ENCODE data around the gene TMEM101.
"Not testable (repeated sequence)": the region's sequence is repeated elsewhere in the genome, so short reads cannot be mapped to it uniquely, and the experiment has no call there.

TMEM101 gene

GRCh38 chr17:44038604-44039011 lies 23.8 kb upstream of the TMEM101 start:
- ATAC-seq = no peak
- TF ChIP-seq OSR1 (CRISPR knock-in tag; IDR thresholded peaks at IDR 0.05) = no peak
- no peak for TF ChIP-seq CSDC2 (CRISPR knock-in tag; IDR thresholded peaks at IDR 0.05)
- TF ChIP-seq TCF4 (CRISPR knock-in tag; IDR thresholded peaks at IDR 0.05; ENCODE audit: borderline replicate concordance) = peak; percentile 34; the same call in 1 of the 2 replicates

- TF ChIP-seq CSDC2 (CRISPR knock-in tag; IDR thresholded peaks at IDR 0.05) = no peak
- ATAC-seq = no peak
These were observed 22.7 kb upstream of the TMEM101 start for GRCh38 chr17:44037471-44037870.

- not testable (repeated sequence) for ATAC-seq
These were observed 19.9 kb upstream of the TMEM101 start for GRCh38 chr17:44034688-44035087.

GRCh38 chr17:44033861-44034408 lies 19.2 kb upstream of the TMEM101 start:
- no peak for ATAC-seq
- no peak for TF ChIP-seq RARB (CRISPR knock-in tag; IDR thresholded peaks at IDR 0.05)
- no peak for TF ChIP-seq ISL1 (CRISPR knock-in tag; IDR thresholded peaks at IDR 0.05)
- TF ChIP-seq PATZ1 (CRISPR knock-in tag; IDR thresholded peaks at IDR 0.05; ENCODE audit: borderline replicate concordance) = no peak
- TF ChIP-seq ZFP3 (CRISPR knock-in tag; IDR thresholded peaks at IDR 0.05) = no peak
- no peak for TF ChIP-seq CSRNP3 (CRISPR knock-in tag; IDR thresholded peaks at IDR 0.05)
- TF ChIP-seq ZNF8 (CRISPR knock-in tag; IDR thresholded peaks at IDR 0.05) = no peak
- no peak for TF ChIP-seq ZFP30 (CRISPR knock-in tag; IDR thresholded peaks at IDR 0.05)
- TF ChIP-seq BACH2 (CRISPR knock-in tag; IDR thresholded peaks at IDR 0.05; ENCODE audit: borderline replicate concordance) = no peak
- no peak for TF ChIP-seq GLIS3 (CRISPR knock-in tag; IDR thresholded peaks at IDR 0.05)
- TF ChIP-seq PPARA (CRISPR knock-in tag; IDR thresholded peaks at IDR 0.05; ENCODE audit: borderline replicate concordance) = no peak
- no peak for TF ChIP-seq TOX (CRISPR knock-in tag; IDR thresholded peaks at IDR 0.05; ENCODE audit: borderline replicate concordance)
- TF ChIP-seq SNAI2 (CRISPR knock-in tag; IDR thresholded peaks at IDR 0.05) = no peak
- TF ChIP-seq ESRRG (CRISPR knock-in tag; IDR thresholded peaks at IDR 0.05) = no peak
- TF ChIP-seq CREB5 (CRISPR knock-in tag; IDR thresholded peaks at IDR 0.05; ENCODE audit: low read depth) = no peak
- no peak for TF ChIP-seq TSHZ2 (CRISPR knock-in tag; IDR thresholded peaks at IDR 0.05)

- no peak for ATAC-seq
- TF ChIP-seq ZFP30 (CRISPR knock-in tag; IDR thresholded peaks at IDR 0.05) (no peak), ZFP3 (CRISPR knock-in tag; IDR thresholded peaks at IDR 0.05) (no peak), CSDC2 (CRISPR knock-in tag; IDR thresholded peaks at IDR 0.05) (no peak), ISL1 (CRISPR knock-in tag; IDR thresholded peaks at IDR 0.05) (no peak)
These were observed 15.7 kb upstream of the TMEM101 start for GRCh38 chr17:44030482-44030881.

GRCh38 chr17:44029736-44030135 lies 15.0 kb upstream of the TMEM101 start:
- ATAC-seq = peak; percentile 9; the same call in 1 of the 3 replicates
- no peak for TF ChIP-seq ARNTL (CRISPR knock-in tag; IDR thresholded peaks at IDR 0.05; ENCODE audit: borderline replicate concordance, low read depth)
- TF ChIP-seq CSRNP3 (CRISPR knock-in tag; IDR thresholded peaks at IDR 0.05) = no peak
- no peak for TF ChIP-seq ZNF70 (CRISPR knock-in tag; IDR thresholded peaks at IDR 0.05)
- no peak for TF ChIP-seq RARB (CRISPR knock-in tag; IDR thresholded peaks at IDR 0.05)
- no peak for TF ChIP-seq SNAI2 (CRISPR knock-in tag; IDR thresholded peaks at IDR 0.05)
- TF ChIP-seq POU6F1 (CRISPR knock-in tag; IDR thresholded peaks at IDR 0.05; ENCODE audit: borderline replicate concordance, low read depth) = no peak
- TF ChIP-seq ZNF8 (CRISPR knock-in tag; IDR thresholded peaks at IDR 0.05) = no peak
- TF ChIP-seq CREB5 (CRISPR knock-in tag; IDR thresholded peaks at IDR 0.05; ENCODE audit: low read depth) = no peak
- no peak for TF ChIP-seq ISL1 (CRISPR knock-in tag; IDR thresholded peaks at IDR 0.05)
